Right lung (tissue), 5 donors: Measurements from ENCODE around the gene P2RX4. TPM values are rescaled to one million over a fixed set of nuclear protein-coding genes. Genes with fewer than 3 reads are reported as not detected.
"Not testable (repeated sequence)": the region's sequence is repeated elsewhere in the genome, so short reads cannot be mapped to it uniquely, and the experiment has no call there.

Experiments used
- DNase-seq, 2 donors: peaks; one replicate each; pipeline ENCODE4 v3.0.0-alpha.2; 2013
- polyA plus RNA-seq, 5 donors: library from polyadenylated mRNA; unstranded; fragments of 120-200 nt; gene quantifications; one replicate each; pipeline versions ENCODE4 v1.2.1 to v1.2.3, GENCODE V29; 2013; ENCODE audit warnings: inconsistent platforms in 1 of 5, low replicate concordance in 1 of 5; ENCODE audit not compliant: insufficient read length in 5 of 5, insufficient read depth in 1 of 5

Gene P2RX4
- polyA plus RNA-seq, 5 donors, result 30.0 to 33.4 (median 32.0) TPM

DNA sequence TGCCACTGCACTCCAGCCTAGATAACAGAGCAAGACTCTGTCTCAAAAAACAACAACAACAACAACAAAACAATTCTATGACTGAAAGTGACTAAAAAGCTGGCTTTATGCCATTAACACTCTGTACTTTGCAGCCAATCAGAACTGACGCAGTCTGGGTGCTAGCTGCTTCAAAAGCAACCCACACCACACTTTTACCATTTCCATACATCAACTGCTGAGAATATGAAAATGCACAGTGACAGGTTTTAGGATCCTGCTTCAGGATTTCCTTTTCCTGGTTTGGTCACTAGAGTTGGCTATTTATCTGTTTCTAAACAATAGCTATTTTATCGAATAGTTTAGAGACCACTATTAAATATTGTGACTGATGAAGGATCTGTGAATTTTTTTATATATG is 23.1 kb upstream of the P2RX4 start:
- DNase-seq, result no peak

DNA sequence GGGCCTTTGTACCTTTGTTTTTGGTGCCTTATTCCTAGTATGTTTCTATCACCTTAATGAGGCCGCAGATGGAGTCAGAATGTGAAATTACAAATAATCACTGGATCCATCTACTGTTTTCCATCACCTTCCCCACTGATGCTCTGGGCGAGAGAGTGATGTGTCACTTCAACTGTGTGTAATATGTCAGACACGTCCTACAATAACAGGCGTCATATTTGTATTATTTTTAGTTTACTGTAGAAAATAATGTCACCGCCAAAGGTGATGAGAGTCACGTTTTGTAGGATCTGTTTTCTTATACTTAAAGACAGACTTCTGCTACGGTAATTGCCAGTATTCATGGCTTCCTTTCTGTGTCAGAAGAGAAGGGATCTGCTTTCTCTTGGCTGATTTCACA is 22.4 kb upstream of the P2RX4 start:
- DNase-seq, result no peak

DNA sequence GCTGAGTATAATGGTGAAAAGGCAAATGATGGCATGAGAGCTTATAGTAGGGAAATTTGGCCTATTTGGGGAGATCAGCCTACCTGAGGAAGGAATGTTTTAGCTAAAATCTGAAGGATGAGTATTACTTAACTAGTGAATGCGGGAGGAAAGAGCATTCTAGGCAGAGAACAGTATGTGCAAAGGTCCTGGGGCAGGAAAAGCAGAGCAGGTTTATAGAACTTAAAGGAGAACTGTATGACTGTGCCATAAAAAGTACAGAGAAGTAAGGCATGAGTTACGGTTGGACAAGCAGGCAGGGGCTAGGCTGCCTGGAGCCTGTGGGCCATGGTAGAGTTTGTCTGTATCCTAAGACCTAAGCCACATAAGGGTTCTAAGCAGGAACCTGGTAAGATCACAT is 21.7 kb upstream of the P2RX4 start:
- no peak for DNase-seq

DNA sequence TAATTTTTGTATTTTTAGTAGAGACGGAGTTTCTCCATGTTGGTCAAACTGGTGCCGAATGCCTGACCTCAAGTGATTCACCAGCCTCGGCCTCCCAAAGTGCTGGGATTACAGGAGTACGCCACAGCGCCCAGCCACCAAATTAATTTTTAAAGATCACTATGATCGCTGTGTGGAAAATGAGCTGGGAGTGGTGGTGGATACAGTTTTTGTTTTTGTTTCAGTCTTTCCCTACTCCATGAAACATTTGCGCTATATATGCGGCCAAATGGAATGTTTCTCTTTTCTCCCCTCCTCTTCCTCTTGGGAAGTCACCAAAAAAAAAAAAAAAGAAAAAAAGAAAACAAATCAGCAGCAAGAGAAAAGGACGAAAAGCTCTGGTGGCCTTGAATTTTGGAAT is 20.8 kb upstream of the P2RX4 start:
- no peak for DNase-seq

DNA sequence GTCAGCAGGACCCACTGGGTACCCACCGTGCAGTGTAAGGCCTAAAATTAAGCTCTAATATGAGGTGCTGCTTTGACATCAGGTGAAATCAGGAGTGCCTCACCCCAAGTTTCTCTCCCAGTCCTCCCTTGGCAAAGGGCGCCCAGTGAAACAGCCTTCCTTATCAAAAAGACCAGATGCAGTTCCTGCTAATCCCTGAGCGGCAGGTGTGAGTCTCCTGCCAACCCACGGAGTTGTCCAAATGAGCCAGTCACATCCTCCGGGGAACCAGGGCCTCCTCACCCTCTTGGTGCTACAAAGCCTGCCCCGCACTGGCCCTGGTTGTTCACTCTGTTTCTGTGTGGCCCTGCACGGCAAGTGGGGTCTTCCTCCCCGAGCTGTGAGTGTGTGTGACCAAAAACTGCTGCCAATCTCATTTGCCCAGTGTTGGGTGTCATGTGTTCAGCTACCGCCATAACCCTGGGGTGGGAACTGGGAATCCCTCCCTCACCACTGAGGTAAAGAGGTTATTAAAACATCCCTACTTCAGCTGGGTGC is 20.2 kb upstream of the P2RX4 start:
- no peak for DNase-seq

DNA sequence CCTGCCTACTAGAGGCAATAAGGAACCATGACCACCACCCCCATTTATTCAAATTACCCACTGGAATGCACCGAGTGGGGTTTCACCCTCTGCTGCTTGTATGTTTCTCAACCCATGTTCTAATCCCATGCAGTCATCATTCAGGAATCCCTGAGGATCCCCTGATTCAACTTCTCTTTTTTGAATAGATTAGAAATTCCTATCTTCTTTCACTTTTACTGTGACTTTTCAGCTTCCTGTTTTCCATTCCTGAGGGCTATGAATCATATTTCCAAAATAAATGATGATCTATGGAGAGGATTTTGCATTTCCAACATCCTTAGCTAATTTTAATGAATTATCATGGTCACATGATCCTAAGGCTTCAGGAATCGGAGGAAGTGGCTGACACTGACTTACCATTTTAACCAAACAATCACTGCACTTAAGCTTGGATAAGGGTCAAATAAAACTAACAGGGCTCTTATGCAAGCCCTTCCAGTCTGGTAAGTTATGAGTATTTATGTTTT is 19.4 kb upstream of the P2RX4 start:
- no peak for DNase-seq

DNA sequence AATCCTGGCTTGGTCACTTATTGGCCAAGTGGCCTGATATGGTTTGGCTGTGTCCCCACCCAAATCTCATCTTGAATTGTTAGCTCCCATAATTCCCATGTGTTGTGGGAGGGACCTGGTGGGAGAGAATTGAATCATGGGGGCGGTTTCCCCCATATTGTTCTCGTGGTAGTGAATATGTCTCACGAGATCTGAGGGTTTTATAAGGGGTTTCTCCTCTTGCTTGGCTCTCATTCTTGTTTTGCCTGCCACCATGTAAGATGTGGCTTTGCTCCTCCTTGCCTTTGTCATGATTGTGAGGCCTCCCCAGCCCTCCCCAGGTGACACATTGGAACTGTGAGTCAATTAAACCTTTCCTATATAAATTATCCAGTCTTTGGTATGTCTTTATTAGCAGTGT is 18.8 kb upstream of the P2RX4 start:
- no peak for DNase-seq

DNA sequence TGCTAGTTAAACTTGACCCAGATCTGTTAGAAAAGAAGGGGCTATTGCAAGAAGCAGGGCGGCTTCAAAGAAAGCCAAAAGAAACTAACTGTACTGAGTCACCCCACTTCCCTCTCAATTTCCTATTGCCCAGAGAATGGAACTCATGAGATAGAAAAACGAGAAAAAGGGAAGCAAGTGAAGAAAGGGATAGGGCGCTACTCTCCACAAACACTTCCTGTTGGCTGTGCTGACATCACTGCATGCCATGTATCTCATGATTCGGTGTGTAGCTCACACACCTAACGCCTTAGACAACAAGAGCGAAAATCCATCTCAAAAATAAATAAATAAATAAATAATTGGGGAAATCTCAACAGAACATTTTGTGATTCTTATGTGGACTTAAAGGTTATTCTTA is 13.0 kb upstream of the P2RX4 start:
- no peak for DNase-seq

DNA sequence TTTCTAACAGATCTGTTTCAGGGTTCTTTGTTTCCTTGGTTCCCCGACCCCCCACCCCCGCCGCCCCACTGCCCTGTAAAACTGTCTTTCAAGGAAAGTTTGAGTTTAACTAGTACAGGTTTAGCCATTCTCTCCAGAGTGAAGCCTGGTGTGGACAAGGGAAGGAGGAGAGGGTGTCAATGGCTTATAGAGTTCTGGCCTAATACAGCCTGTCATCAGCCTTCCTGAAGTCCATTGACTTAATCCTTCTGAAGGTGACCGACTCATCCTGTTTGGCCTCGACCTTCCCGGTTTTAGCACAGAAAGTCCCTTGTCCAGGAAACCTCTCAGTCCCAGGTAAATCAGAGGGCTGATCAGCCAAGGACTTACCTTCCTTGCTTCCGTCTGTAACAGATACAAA is 11.0 kb upstream of the P2RX4 start:
- no peak for DNase-seq

DNA sequence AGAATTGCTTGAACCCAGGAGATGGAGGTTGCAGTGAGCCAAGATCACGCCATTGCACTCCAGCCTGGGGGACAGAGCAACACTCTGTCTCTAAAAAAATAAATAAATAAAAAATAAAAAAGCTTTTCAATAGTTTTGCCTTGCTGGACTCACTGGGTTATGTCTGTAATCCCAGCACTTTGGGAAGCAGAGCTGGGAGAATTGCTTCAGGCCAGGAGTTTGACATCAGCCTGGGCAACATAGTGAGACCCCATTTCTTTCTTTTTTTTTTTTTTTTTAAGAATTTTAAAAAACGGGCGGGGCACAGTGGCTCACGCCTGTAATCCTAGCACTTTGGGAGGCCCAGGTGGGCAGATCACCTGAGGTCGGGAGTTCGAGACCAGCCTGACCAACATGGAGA is 8.8 kb upstream of the P2RX4 start:
- not testable (repeated sequence) for DNase-seq

DNA sequence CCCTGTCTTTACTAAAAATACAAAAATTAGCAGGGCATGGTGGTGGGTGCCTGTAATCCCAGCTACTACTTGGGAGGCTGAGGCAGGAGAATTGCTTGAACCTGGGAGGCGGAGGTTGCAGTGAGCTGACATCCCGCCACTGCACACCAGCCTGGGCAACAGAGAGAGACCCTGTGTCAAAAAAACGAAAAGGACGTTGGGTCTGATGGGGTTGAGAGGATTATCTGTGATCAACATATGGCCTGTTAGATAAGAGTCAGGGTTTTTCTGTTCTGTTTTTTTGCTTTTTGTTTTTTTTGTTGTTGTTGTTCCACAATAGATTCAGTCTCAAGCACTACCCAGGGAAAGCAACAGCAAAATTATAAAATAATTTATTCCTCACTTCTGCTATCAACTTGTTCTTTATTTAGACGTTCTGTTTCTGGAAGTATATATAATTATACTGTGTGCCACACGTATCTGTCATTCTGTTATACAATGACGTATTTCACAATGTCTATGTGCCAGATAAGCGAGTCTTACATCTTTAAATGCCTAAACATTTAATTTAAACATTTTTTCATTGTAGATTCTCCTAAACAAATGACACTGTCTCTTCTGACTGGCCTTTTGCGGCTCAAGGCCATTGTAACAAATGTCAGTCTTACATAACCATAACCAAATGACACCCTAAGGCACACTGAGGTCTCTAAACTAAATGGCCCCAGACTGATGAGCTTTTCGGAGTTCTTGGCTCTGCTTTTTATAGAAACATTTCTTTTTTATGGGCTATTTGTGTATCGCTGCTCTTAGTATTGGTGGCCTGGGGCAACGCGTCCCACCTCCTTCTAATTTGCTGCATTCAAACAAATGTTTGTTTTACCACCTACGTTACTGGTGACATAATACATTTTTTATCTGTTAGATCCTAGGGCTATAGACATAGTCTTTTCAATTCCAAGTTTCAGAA is 7.2 kb upstream of the P2RX4 start:
- DNase-seq, result no peak

DNA sequence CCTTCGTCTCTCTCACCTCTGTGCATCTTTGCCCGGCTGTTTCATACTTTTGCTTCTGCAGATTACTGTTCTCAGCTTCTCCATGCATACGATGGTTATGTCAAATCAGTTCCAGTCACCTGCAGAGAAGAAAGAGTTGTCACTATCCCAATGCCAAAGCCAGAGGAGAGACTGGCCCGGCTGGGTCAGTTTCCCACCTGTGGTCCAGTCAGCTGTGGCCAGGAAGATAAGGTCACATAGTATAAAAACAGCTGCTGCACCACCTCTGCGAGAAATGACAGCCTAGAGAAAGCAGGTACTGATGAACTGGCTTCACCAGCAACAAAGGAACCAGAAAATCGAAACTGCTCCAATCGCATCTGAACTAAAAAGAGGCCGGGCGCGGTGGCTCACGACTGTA is 6.4 kb upstream of the P2RX4 start:
- no peak for DNase-seq

DNA sequence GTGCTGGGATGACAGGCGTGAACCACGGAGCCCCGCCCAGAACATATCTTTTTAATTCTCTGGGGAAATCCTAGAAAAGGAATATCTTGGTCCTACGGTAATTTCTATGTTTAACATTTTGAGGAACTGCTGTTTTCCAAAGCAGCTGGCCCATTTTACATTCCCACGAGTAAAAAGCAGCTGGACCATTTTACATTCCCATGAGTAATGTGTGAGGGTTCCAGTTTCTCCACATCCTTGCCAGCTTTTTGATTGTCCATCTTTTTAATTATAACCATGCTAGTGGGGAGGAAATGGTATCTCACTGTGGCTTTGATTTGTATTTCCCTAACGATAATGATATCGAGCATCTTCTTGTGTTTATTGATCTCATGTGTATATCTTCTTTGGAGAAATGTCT is 4.4 kb upstream of the P2RX4 start:
- DNase-seq, result no peak

DNA sequence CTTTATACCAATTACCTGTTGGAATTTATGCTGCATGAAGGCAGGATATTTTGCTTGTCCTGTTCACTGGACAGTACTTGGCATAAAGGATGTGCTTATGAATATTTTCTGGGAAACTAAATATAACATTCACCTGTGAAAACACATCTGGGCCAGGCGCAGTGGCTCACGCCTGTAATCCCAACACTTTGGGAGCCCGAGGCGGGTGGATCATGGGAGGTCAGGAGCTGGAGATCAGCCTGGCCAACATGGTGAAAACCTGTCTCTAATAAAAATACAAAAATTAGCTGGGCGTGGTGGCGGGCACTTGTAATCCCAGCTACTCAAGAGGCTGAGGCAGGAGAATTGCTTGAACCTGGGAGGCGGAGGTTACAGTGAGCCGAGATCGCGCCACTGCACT is 1.4 kb upstream of the P2RX4 start:
- not testable (repeated sequence) for DNase-seq

DNA sequence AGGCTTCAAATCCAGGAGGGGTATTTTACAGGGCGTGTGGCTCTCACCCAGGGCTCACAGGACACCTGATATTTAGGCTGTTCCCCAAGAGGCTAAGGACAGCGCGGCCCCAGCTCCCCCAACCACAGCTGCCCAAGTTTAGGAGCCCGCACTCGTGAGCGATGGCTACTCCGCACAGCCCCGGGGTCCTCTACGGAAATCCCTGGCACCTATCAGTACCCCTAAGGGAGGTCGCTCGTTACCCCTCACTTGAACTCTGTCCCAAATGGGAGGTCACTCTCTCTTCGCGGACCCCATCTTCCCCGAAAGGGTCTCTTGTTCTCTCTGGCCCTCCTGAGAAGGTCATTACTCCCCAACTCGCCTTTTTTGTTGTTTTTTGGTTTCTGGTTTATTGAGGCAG is 708 bp upstream of the P2RX4 start:
- no peak for DNase-seq

DNA sequence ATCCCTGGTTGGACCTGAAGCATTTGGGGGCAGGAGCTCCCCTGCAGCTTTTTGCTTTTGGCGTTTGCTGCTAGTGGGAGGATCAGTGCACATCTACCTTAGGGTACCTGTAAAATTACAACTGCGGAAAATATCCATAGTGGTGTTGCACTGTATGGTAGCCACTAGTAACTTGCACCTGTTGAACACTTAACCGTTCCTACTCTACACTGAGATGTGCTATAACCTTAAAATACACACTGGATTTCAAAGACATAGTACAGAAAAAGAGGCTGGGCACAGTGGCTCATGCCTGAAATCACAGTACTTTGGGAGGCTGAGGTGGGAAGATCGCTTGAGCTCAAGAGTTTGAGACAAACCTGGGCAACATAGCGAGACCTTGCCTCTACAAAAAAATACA is 2.9 kb downstream of the P2RX4 start:
- no peak for DNase-seq

DNA sequence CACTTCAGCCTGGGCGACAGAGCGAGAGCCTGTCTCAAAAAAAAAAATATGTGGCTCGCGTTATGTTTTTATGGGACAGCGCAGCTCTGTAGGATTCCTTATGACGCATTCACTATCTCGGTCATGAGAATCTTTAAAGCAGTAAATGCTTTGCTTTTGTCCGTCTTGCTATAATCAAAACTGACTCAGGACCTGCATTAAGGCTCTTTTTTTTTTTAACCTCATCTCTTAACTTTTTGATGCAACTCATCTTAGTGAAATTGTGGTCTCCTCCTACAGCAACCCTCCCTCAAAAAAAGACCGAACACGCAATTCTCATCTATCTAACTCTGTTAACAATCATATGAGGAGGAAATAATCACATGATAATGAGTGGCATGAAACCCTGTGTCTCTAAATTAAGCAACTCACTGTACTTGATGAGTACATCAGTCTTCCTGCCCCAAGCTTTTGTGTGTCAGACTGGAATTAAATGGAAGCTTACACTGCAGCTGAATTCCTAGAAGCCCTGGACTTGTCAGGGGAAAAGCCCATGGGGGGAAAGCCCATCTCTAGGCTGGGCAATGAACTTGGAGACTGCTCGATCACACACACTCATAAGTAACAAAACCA is 4.3 kb downstream of the P2RX4 start:
- no peak for DNase-seq

DNA sequence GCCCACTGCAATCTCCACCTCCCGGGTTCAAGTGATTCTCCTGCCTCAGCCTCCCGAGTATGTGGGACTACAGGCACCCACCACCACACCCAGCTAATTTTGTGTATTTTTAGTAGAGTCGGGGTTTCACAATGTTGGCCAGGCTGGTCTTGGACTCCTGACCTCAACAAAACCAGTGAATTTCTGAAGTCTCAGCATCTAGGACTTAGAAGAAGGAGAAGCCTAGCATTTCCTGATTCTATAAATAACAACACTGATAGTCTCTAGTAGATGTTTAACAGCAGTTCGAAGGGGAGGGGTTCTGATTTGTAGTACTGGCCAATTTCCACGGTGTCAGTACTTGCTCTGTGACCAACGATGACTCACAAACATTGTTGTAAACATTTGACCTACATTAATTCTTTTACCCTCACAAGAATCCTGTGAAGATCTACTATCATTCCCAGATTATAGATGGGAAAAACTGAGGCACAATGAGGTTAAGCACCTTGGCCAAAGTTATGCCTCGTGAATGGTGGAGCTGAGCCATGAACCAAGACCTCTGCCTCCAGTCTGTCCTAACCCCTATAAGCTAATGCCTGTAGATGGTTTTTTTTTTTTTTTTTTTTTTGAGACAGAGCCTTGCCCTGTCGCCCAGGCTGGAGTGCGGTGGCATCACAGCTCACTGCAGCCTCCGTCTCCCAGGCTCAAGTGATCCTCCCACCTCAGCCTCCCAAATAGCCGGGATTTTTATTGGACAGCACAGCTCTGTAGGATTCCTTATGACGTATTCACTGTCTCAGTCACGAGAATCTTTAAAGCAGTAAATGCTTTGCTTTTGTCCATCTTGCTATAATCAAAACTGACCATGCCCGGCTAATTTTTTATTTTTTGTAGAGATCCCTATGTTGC is 5.2 kb downstream of the P2RX4 start:
- peak in 1 of 2 donors; percentile 46 for DNase-seq

DNA sequence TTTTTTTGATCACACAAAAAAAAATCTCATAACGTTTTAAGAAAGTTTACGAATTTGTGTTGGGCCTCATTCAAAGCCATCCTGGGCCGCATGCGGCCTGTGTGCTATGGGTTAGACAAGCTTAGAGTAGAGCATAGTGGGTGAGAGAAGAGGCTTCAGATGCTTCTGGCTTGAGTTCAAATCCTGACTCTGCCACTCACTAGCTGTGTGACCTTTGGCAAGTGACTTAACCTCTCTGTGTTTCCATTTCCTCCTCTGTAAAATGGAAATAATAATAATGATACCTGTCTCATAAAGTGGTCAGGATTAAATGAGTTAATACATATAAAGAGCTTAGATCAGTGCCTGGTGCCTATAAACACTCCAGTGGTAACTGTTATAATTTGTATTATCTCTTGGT is 6.2 kb downstream of the P2RX4 start:
- DNase-seq, result no peak

DNA sequence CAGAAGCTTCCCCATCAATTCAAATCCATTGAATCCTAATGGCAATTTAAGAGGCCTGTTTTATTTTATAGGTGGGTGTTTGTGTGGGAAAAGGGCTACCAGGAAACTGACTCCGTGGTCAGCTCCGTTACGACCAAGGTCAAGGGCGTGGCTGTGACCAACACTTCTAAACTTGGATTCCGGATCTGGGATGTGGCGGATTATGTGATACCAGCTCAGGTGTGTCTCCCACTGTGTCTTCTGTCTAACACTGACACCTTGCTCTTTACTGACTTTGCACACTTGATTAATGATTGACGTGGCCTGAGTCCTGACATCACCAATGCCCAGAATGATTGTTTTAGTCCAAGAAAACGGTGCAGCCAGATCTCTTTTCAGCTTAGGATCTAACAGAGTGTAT is 7.1 kb downstream of the P2RX4 start:
- no peak for DNase-seq

DNA sequence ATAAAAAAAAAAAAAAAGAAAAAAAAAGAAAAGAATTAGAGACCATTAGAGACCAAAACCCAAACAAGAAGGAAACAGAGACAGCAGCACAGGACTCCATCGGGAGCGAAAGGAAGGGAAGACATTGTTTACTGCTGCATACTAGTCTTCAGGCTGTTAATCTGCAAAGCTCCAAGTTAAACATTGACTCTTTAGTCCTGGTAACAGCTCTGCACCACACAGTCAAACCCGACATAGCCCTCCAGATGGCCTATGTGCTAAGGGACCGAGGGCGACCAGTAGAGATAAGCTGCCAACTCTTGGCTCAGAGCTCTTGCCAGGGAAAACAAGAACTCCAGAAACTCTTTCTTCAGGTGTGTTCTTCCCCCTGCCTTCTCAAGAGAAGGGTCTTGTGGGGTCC is 7.8 kb downstream of the P2RX4 start:
- DNase-seq, result no peak
